ENCODE data around the gene HSH2D. TPM values are rescaled to one million over a fixed set of nuclear protein-coding genes. Genes with fewer than 3 reads are reported as not detected.

The HSH2D gene
- total RNA-seq, 2 experiments from 2014 or later = 31.2 to 38.2 TPM

DNA sequence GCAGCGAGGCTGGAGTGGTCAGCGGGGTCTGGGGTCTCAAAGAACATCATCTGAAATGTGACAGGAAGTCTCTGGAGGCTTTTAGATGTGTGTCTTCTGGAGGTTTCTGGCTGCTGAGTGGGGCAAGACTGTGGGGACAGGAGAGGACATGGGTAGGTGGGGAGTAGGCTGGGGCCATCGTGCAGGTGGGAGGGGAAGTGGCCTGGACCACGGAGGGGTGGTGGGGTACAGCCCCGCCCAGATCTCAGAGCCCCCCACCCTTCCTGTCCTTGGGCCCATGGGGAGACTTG lies 60.5 kb downstream of the HSH2D start:
- CTCF ChIA-PET = no interaction called here
- Mint-ChIP-seq H3K27ac (no peak overlapping the region), H3K4me1 (peaks cover 50% of the 10 kb centered on the region), H3K4me3 (no peak overlapping the region), H3K27me3 (no peaks in the 10 kb centered on the region), H3K36me3 (ENCODE audit: low read depth) (peaks cover 35% of the 10 kb centered on the region), H3K9me3 (ENCODE audit: low read depth) (no peaks in the 10 kb centered on the region)
- intact Hi-C loops (cut with DNase I, micrococcal nuclease) = no loop called here
- no peak for DNase-seq
- POLR2A ChIA-PET = no interaction called here
- ATAC-seq = no peak

DNA sequence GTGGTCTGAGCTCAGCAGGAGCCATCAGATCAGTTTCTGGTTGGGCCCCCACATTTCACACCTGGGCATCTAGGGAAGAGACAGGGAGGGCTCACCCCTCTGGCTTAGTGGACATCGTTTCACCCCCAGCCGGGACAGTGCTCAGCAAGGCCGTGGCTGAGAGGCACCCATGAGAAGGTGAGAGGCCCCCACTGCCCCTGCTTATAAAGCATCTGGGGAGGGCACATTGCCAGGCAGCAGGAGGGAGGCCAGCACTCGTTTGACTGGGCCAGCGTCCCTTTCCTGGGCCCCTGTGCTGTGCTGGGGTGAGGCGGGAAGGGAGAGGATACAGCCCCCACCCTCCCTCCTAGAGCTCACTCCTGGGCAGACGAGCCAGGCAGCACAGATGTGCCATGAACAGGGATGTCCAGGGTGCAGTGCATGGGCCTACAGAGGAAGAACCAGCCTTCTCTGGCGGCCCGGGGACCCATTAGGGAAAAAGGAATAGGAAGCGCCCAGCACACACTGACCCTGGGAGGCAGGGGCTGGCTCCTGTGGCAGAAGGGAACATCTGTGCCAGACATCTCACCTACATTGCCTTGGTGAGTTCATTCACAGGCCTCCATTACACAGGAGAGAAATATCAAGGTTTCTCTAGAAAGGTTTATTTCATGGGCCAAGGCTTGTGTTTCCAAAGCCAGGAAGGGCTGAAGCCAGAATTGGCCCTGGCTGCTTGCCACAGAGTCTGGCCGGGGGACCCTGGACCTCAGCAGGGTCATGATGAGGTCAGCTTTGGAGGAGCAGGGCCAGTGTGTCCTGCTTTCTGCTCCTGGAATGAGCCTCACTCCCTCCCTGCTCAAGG lies 61.9 kb downstream of the HSH2D start:
- peaks cover 47% of the 10 kb centered on the region for H3K36me3 Mint-ChIP-seq (ENCODE audit: low read depth)
- ChIA-PET POLR2A (no interaction called here), CTCF (interaction anchor here (0.6 kb wide), 1 partner anchor 291 kb away, joined by 3 read pairs; the partner anchor contains the start of genes C19orf44 and CALR3)
- DNase-seq = no peak
- H3K4me3 Mint-ChIP-seq = no peak overlapping the region
- intact Hi-C loops (cut with DNase I, micrococcal nuclease) = no loop called here
- H3K4me1 Mint-ChIP-seq = peaks cover 45% of the 10 kb centered on the region
- ATAC-seq = no peak
- H3K9me3 Mint-ChIP-seq (ENCODE audit: low read depth) = no peaks in the 10 kb centered on the region
- no peak overlapping the region for H3K27ac Mint-ChIP-seq
- no peaks in the 10 kb centered on the region for H3K27me3 Mint-ChIP-seq

DNA sequence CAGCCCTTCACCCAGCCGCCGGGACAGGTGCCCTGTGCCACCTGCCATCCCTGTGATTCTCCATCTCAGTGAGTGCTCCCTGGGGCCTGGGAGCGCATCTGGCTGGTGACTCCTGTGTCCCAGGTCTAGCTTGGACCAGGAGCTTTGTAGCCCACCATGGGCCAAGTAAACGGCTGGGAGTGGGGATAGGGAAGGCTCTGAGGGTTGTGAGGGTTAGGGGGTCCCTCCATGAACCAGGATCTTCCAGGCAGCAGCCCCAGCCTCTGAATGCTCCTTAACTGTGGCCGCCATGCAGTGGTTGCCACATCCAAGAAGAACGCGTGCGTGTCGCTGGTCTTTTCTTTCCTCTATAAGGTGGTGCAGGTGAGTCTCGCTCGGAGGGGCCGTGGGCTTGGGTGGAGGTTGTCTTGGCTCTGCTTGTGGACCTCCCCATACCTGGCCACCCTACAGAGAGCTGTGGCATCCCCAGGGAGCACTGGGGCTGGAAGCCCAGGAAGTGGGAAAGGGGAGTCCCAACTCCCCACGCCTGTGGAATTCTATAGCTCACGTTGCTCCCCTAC lies 62.6 kb downstream of the HSH2D start:
- H3K27me3 Mint-ChIP-seq = no peaks in the 10 kb centered on the region
- no peak overlapping the region for H3K4me3 Mint-ChIP-seq
- intact Hi-C loops (cut with DNase I, micrococcal nuclease) = no loop called here
- H3K36me3 Mint-ChIP-seq (ENCODE audit: low read depth) = peaks cover 49% of the 10 kb centered on the region
- ChIA-PET CTCF (interaction anchor here (0.9 kb wide), 2 partner anchors 20 to 39 kb away, joined by 3 to 4 read pairs; no protein-coding TSS in a partner anchor), POLR2A (no interaction called here)
- ATAC-seq (no peak), DNase-seq (no peak)
- H3K4me1 Mint-ChIP-seq = peaks cover 40% of the 10 kb centered on the region
- H3K27ac Mint-ChIP-seq = no peak overlapping the region
- H3K9me3 Mint-ChIP-seq (ENCODE audit: low read depth) = no peaks in the 10 kb centered on the region

GRCh38 chr19:16206637-16207036 lies 63.2 kb downstream of the HSH2D start:
- DNase-seq (no peak), ATAC-seq (no peak)
- no peaks in the 10 kb centered on the region for H3K27me3 Mint-ChIP-seq
- CTCF ChIA-PET = interaction anchor here (0.9 kb wide), 2 partner anchors 20 to 39 kb away, joined by 3 to 4 read pairs; no protein-coding TSS in a partner anchor
- POLR2A ChIA-PET = no interaction called here
- peaks cover 38% of the 10 kb centered on the region for H3K4me1 Mint-ChIP-seq
- intact Hi-C loops (cut with DNase I, micrococcal nuclease) = no loop called here
- H3K36me3 Mint-ChIP-seq (ENCODE audit: low read depth) = peaks cover 51% of the 10 kb centered on the region
- no peak overlapping the region for H3K4me3 Mint-ChIP-seq
- H3K9me3 Mint-ChIP-seq (ENCODE audit: low read depth) = no peaks in the 10 kb centered on the region
- peak overlapping the region; percentile 40 for H3K27ac Mint-ChIP-seq

DNA sequence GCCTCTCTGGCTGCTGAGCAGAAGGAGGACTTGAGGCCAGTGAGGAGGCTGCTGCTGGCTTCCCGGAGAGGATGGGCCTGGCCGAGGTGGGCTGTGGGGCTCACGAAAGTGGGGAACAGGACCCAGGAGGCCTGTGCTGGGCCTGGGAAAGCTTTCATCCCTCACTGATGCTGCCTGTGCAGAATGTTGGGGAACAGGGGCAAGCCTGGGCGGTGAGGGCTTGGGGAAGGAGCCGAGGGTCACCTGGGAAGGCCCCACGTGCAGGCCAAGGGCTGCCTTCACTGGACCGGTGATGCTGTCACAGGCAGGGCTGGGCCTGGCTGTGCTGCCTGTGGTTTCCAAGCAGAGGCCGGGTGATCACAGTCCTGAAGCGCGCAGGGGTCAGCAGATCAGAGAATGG lies 63.6 kb downstream of the HSH2D start:
- H3K36me3 Mint-ChIP-seq (ENCODE audit: low read depth) = peaks cover 55% of the 10 kb centered on the region
- H3K4me1 Mint-ChIP-seq = peaks cover 42% of the 10 kb centered on the region
- no peak for DNase-seq
- no peak for ATAC-seq
- H3K9me3 Mint-ChIP-seq (ENCODE audit: low read depth) = no peaks in the 10 kb centered on the region
- ChIA-PET CTCF (interaction anchor here (0.9 to 1.0 kb wide), 2 partner anchors 12 to 38 kb away, joined by 3 to 4 read pairs; no protein-coding TSS in a partner anchor), POLR2A (interaction anchor here (0.6 kb wide), 1 partner anchor 96 kb away, joined by 3 read pairs; no protein-coding TSS in a partner anchor)
- H3K27ac Mint-ChIP-seq = peak overlapping the region; percentile 40
- H3K4me3 Mint-ChIP-seq = no peak overlapping the region
- intact Hi-C loops (cut with DNase I, micrococcal nuclease) = no loop called here
- H3K27me3 Mint-ChIP-seq = no peaks in the 10 kb centered on the region

GRCh38 chr19:16207490-16208025 lies 64.1 kb downstream of the HSH2D start:
- Mint-ChIP-seq H3K36me3 (ENCODE audit: low read depth) (peaks cover 60% of the 10 kb centered on the region), H3K27ac (peak overlapping the region; percentile 67), H3K4me3 (no peak overlapping the region), H3K27me3 (no peaks in the 10 kb centered on the region), H3K4me1 (peaks cover 43% of the 10 kb centered on the region), H3K9me3 (ENCODE audit: low read depth) (no peaks in the 10 kb centered on the region)
- ATAC-seq (peak; percentile 60), DNase-seq (no peak)
- POLR2A ChIA-PET = interaction anchor here (0.6 kb wide), 2 partner anchors 22 to 97 kb away, joined by 3 read pairs; no protein-coding TSS in a partner anchor
- intact Hi-C loops (cut with DNase I, micrococcal nuclease) = no loop called here
- CTCF ChIA-PET = interaction anchor here (0.7 to 1.0 kb wide), 2 partner anchors 11 to 578 kb away, joined by 3 read pairs; no protein-coding TSS in a partner anchor

Other genes with a start within 250 kb of the HSH2D start
- gene CYP4F2, start 245.6 kb upstream of the HSH2D start, total RNA-seq = not detected
- not detected for gene CYP4F11, start 209.2 kb upstream of the HSH2D start, total RNA-seq
- gene OR10H4, start 194.7 kb upstream of the HSH2D start, total RNA-seq = not detected
- gene TPM4, start 67.2 kb upstream of the HSH2D start, total RNA-seq = 100 to 1,000 TPM; 362 to 416 TPM
- gene RAB8A, start 31.8 kb upstream of the HSH2D start, total RNA-seq = 100 to 1,000 TPM; 165 to 218 TPM
- not detected for gene CIB3, start 29.8 kb downstream of the HSH2D start, total RNA-seq
- gene FAM32A, start 41.7 kb downstream of the HSH2D start, total RNA-seq = 10 to 100 TPM; 46.3 to 48.2 TPM
- gene AP1M1, start 54.2 kb downstream of the HSH2D start, total RNA-seq = 10 to 100 TPM; 61.8 to 92.0 TPM
- under 1 TPM; 0.57 to 0.90 TPM for gene KLF2, start 181.1 kb downstream of the HSH2D start, total RNA-seq